SK-N-MC (cell line): ENCODE data around the gene PPP1R12C.

Source experiments
- EZH2 ChIP-seq: fragments of 200-600 bp; sonication (generic); IDR thresholded peaks from one replicate; pipeline ENCODE4 v1.6.1; 2017; ENCODE audit warnings: antibody characterized with exemption
- FOXP2 ChIP-seq: optimal IDR thresholded peaks from 2 replicates; pipeline ENCODE3; 2011; ENCODE audit warnings: mild to moderate bottlenecking, moderate library complexity; ENCODE audit not compliant: insufficient read depth; ENCODE audit errors: extremely low read length, control extremely low read depth
- POLR2AphosphoS5 ChIP-seq: IDR thresholded peaks from 2 replicates; pipeline ENCODE4 v1.6.1; 2012; ENCODE audit warnings: mild to moderate bottlenecking, low read depth, low read length, borderline replicate concordance

DNA sequence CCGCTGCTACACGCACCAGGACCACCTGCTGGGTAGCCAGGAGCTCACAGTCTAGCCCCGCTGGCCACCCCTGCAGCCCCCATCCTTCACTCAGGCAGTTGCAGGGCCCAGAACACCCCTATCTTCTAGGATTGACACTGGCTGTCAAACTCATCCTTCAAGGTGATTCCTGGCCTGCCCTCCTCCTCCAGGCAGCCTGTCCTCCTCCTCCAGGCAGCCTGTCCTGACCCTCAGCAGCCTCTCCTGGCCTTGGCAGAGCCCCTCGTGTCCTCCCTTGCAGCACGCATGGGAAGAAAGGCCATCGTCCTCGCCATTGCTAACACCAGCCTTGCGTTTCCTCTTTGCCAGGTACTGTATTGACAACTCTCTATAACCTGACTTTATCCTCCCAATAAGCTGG lies 45.5 kb downstream of the PPP1R12C start:
- TF ChIP-seq EZH2 (no peak), POLR2AphosphoS5 (no peak), FOXP2 (no peak)
